ENCODE data around the gene NAV2.
"Not testable (repeated sequence)": the region's sequence is repeated elsewhere in the genome, so short reads cannot be mapped to it uniquely, and the experiment has no call there.

Gene NAV2

DNA sequence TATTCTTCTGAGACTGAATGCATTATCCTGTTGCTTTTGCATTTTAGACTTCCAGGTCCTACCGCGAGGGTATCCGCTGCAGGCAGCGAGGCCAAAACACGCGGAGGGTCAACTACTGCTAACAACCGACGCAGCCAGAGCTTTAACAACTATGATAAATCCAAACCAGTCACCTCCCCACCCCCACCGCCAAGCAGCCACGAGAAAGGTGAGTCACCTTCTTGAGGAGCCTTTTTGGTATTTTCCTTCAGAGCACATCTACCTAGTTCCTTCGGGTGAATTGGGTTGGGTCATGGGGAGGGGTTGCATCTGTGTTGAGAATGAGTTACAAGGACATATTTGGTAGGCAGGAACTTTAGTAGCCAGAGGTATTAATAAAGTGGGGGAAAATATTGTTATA, 179.8 kb downstream of the NAV2 start:
- H3K27ac ChIP-seq: no peak overlapping the region
- no peaks in the 10 kb centered on the region for H3K9me3 ChIP-seq
- H3K27me3 ChIP-seq: peaks cover 13% of the 10 kb centered on the region
- H3K36me3 ChIP-seq: no peaks in the 10 kb centered on the region
- H3K4me3 ChIP-seq (ENCODE audit: low read depth in 1 of 2, low read length in 1 of 2): no peak overlapping the region
- no peaks in the 10 kb centered on the region for H3K4me1 ChIP-seq (ENCODE audit: control insufficient read depth in 1 of 2, insufficient read depth in 1 of 2, low read depth in 1 of 2, low read length in 1 of 2)
- TF ChIP-seq, protein P1, sequence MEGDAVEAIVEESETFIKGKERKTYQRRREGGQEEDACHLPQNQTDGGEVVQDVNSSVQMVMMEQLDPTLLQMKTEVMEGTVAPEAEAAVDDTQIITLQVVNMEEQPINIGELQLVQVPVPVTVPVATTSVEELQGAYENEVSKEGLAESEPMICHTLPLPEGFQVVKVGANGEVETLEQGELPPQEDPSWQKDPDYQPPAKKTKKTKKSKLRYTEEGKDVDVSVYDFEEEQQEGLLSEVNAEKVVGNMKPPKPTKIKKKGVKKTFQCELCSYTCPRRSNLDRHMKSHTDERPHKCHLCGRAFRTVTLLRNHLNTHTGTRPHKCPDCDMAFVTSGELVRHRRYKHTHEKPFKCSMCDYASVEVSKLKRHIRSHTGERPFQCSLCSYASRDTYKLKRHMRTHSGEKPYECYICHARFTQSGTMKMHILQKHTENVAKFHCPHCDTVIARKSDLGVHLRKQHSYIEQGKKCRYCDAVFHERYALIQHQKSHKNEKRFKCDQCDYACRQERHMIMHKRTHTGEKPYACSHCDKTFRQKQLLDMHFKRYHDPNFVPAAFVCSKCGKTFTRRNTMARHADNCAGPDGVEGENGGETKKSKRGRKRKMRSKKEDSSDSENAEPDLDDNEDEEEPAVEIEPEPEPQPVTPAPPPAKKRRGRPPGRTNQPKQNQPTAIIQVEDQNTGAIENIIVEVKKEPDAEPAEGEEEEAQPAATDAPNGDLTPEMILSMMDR (IDR thresholded peaks at IDR 0.05): no peak

DNA sequence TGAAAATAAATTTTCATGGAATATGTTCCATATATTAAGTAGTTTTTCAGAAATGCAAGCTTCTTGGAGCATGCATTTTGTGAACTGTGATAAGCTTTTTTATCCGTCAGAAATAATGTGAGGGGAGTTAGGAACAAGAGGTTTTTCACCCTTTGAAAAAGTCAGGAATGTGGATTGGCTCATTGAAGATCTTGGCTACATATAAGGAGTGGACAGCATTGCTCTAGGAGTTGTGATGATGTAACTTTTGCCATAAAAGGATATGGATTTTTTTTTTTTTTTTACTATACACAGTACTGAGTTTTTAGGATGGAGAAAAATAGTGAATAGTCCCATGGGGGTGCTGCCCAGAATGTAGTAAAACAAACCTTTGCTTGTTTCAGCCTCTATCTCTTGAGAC, 180.2 kb downstream of the NAV2 start:
- TF ChIP-seq, protein P1 (IDR thresholded peaks at IDR 0.05): no peak
- Histone ChIP-seq H3K27ac (no peak overlapping the region), H3K4me3 (ENCODE audit: low read depth in 1 of 2, low read length in 1 of 2) (no peak overlapping the region), H3K27me3 (peaks cover 13% of the 10 kb centered on the region), H3K9me3 (no peaks in the 10 kb centered on the region), H3K36me3 (no peaks in the 10 kb centered on the region), H3K4me1 (ENCODE audit: control insufficient read depth in 1 of 2, insufficient read depth in 1 of 2, low read depth in 1 of 2, low read length in 1 of 2) (no peaks in the 10 kb centered on the region)

DNA sequence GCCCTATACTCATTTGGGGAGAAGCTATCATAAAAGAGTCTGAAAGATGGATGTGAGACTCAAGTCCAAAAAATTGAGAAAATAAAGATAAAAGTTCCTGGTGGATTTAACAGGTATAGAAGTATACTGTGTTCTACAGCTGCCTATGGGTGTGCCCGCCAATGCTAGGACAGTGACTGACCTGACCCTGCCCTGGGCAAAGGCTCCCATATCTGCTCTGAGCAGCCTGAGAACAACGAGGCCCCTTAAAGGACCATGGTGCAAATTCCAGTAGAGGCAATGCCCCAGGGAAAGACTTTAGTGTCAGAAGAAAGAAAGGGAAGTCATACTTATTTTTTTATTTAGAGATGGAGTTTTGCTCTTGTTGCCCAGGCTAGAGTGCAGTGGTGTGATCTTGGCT, 181.8 kb downstream of the NAV2 start:
- H3K27ac ChIP-seq: no peak overlapping the region
- no peaks in the 10 kb centered on the region for H3K4me1 ChIP-seq (ENCODE audit: control insufficient read depth in 1 of 2, insufficient read depth in 1 of 2, low read depth in 1 of 2, low read length in 1 of 2)
- no peak overlapping the region for H3K4me3 ChIP-seq (ENCODE audit: low read depth in 1 of 2, low read length in 1 of 2)
- no peaks in the 10 kb centered on the region for H3K9me3 ChIP-seq
- no peaks in the 10 kb centered on the region for H3K36me3 ChIP-seq
- H3K27me3 ChIP-seq: peaks cover 13% of the 10 kb centered on the region
- TF ChIP-seq, protein P1 (IDR thresholded peaks at IDR 0.05): no peak

DNA sequence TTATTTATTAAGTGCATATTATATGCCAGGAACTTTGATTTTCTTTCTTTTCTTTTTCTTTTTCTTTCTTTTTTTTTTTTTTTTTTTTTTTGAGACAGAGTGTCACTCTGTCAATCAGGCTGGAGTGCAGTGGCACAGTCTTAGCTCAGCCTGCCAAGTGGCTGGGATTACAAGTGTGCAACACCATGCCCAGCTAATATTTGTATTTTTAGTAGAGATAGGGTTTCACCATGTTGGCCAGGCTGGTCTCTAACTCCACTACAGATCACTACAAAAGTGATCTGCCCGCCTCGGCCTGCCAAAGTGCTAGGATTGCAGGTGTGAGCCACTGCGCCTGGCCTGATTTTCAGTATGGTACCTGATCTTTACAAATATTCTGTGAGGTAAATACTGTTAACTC, 182.4 kb downstream of the NAV2 start:
- H3K4me3 ChIP-seq (ENCODE audit: low read depth in 1 of 2, low read length in 1 of 2); H3K27ac ChIP-seq; H3K9me3 ChIP-seq; H3K36me3 ChIP-seq; H3K4me1 ChIP-seq (ENCODE audit: control insufficient read depth in 1 of 2, insufficient read depth in 1 of 2, low read depth in 1 of 2, low read length in 1 of 2): not testable (repeated sequence)
- H3K27me3 ChIP-seq: peaks cover 13% of the 10 kb centered on the region

DNA sequence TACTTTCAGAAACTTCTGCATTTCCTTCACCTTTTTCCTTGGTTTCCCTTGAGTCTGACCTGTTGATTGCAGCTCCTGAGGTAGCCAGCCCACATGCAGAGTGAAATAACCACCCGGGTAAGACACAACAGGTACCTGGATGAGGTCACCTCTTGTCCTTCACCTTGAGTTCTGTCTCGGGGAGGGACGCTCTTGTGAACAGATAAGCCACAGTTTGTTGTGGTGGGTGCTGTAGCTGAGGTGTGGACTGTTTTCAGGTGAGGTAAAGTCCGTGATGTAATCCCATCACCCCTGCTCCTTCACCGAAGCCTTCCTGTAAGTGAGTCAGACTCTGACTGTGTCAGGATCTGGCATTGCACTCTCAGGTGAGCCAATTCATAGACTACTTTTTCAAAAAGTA, 183.1 kb downstream of the NAV2 start:
- Histone ChIP-seq H3K9me3 (no peaks in the 10 kb centered on the region), H3K27ac (no peak overlapping the region), H3K36me3 (no peaks in the 10 kb centered on the region), H3K4me3 (ENCODE audit: low read depth in 1 of 2, low read length in 1 of 2) (no peak overlapping the region), H3K4me1 (ENCODE audit: control insufficient read depth in 1 of 2, insufficient read depth in 1 of 2, low read depth in 1 of 2, low read length in 1 of 2) (no peaks in the 10 kb centered on the region), H3K27me3 (peaks cover 13% of the 10 kb centered on the region)
- TF ChIP-seq, protein P1 (IDR thresholded peaks at IDR 0.05): no peak

DNA sequence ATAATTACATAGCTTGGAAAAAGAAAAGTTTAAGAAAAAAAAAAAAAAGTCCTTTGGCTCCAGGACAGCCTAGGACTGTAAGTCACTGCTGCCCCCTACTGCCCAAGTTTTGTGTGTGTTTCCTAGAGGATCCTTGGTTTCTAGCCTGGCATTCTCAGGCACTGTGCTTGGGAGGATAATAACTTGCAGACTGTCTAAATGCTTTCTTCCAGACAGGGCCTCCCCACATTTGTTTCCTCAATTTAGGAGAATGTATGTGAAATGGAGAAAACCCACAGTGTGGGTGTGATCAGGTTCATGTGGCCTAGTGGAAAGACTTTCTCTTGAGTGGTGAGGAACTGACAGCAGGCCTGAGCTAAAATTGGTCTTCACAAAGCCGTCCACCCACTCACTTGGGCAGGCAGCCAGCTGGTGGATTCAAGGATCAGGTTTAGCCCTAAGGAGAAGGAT, 191.0 kb downstream of the NAV2 start:
- H3K9me3 ChIP-seq: no peaks in the 10 kb centered on the region
- H3K4me3 ChIP-seq (ENCODE audit: low read depth in 1 of 2, low read length in 1 of 2): no peak overlapping the region
- peaks cover 2% of the 10 kb centered on the region for H3K27me3 ChIP-seq
- no peaks in the 10 kb centered on the region for H3K36me3 ChIP-seq
- no peak overlapping the region for H3K27ac ChIP-seq
- H3K4me1 ChIP-seq (ENCODE audit: control insufficient read depth in 1 of 2, insufficient read depth in 1 of 2, low read depth in 1 of 2, low read length in 1 of 2): no peaks in the 10 kb centered on the region
- TF ChIP-seq, protein P1 (IDR thresholded peaks at IDR 0.05): no peak

Measured in neutrophil (primary cell).